Liver (tissue), 9 donors: ENCODE measurements around the gene SLC36A3. TPM values are rescaled to one million over a fixed set of nuclear protein-coding genes. Genes with fewer than 3 reads are reported as not detected.
A peak's percentile ranks its signal among the peaks of the same experiment; 100 is the strongest.

Experiments used
- DNase-seq: peaks from one replicate; pipeline ENCODE4 v3.0.0-alpha.2; 2017; ENCODE audit warnings: low spot score
- H3K27ac ChIP-seq, 2 donors: one replicate each; pipeline ENCODE4 v1.7.0; 2013; ENCODE audit warnings: inconsistent platforms in 2 of 2, low read length in 2 of 2, control low read depth in 1 of 2, low read depth in 1 of 2, mild to moderate bottlenecking in 1 of 2
- H3K27me3 ChIP-seq, 4 donors: one replicate each; pipeline versions ENCODE4 v1.6.1 to v1.7.0; 2013; ENCODE audit warnings: low read length in 3 of 4, inconsistent platforms in 1 of 4, mild to moderate bottlenecking in 1 of 4, moderate library complexity in 1 of 4; ENCODE audit not compliant: control insufficient read depth in 4 of 4, insufficient read depth in 4 of 4
- H3K36me3 ChIP-seq, 4 donors: one replicate each; pipeline versions ENCODE4 v1.6.1 to v1.7.0; 2013; ENCODE audit warnings: low read length in 3 of 4, mild to moderate bottlenecking in 3 of 4, low read depth in 1 of 4, moderate library complexity in 1 of 4; ENCODE audit not compliant: control insufficient read depth in 4 of 4, insufficient read depth in 3 of 4
- H3K4me1 ChIP-seq, 4 donors: one replicate each; pipeline versions ENCODE4 v1.6.1 to v1.7.0; 2013; ENCODE audit warnings: low read length in 3 of 4, mild to moderate bottlenecking in 3 of 4, moderate library complexity in 1 of 4; ENCODE audit not compliant: control insufficient read depth in 4 of 4, insufficient read depth in 4 of 4
- H3K4me3 ChIP-seq, 3 donors: one replicate each; pipeline versions ENCODE4 v1.6.1 to v1.7.0; 2013; ENCODE audit warnings: low read length in 3 of 3, control low read depth in 1 of 3, low read depth in 1 of 3, mild to moderate bottlenecking in 1 of 3
- H3K9ac ChIP-seq, 2 donors: one replicate each; pipeline ENCODE4 v1.7.0; 2013; ENCODE audit warnings: low read length in 2 of 2, mild to moderate bottlenecking in 2 of 2, moderate library complexity in 2 of 2, control low read depth in 1 of 2, low read depth in 1 of 2
- H3K9me3 ChIP-seq, 4 donors: one replicate each; pipeline versions ENCODE4 v1.6.1 to v1.7.0; 2013; ENCODE audit warnings: low read length in 3 of 4; ENCODE audit not compliant: control insufficient read depth in 4 of 4
- ATF3 ChIP-seq: IDR thresholded peaks from 2 replicates; pipeline ENCODE4 v1.6.1; 2016; ENCODE audit warnings: antibody characterized with exemption
- CTCF ChIP-seq: fragments of 150-350 bp; IDR thresholded peaks from 2 replicates; pipeline ENCODE4 v1.5.1; 2017; ENCODE audit warnings: improper control_type of control experiment, low read depth, low read length; ENCODE audit not compliant: missing input control
- EGR1 ChIP-seq, 2 donors: IDR thresholded peaks; 2 replicates each; pipeline ENCODE4 v1.6.1; 2016 to 2018; ENCODE audit warnings: antibody characterized with exemption in 2 of 2, low read depth in 2 of 2
- FOXA1 ChIP-seq: IDR thresholded peaks from 2 replicates; pipeline ENCODE4 v1.6.1; 2016; ENCODE audit warnings: antibody characterized with exemption
- FOXA2 ChIP-seq: IDR thresholded peaks from 2 replicates; pipeline ENCODE4 v1.6.1; 2016; ENCODE audit warnings: antibody characterized with exemption
- GABPA ChIP-seq, 2 donors: IDR thresholded peaks in 1 of 2; conservative IDR thresholded peaks in 1 of 2; 2 replicates each; pipeline ENCODE4 v1.6.1; 2016; ENCODE audit warnings: antibody characterized with exemption in 2 of 2, mild to moderate bottlenecking in 1 of 2, moderate library complexity in 1 of 2
- HNF4A ChIP-seq, 2 donors: conservative IDR thresholded peaks; 2 replicates each; pipeline ENCODE4 v1.6.1; 2016; ENCODE audit warnings: antibody characterized with exemption in 2 of 2, mild to moderate bottlenecking in 2 of 2
- HNF4G ChIP-seq: IDR thresholded peaks from 2 replicates; pipeline ENCODE4 v1.6.1; 2016; ENCODE audit warnings: antibody characterized with exemption
- JUND ChIP-seq, 2 donors: IDR thresholded peaks; 2 replicates each; pipeline ENCODE4 v1.6.1; 2016; ENCODE audit warnings: antibody characterized with exemption in 2 of 2
- MAX ChIP-seq: IDR thresholded peaks from 2 replicates; pipeline ENCODE4 v1.6.1; 2016; ENCODE audit warnings: antibody characterized with exemption
- NR2F2 ChIP-seq: IDR thresholded peaks from 2 replicates; pipeline ENCODE4 v1.6.1; 2016; ENCODE audit warnings: antibody characterized with exemption
- RAD21 ChIP-seq, 2 donors: IDR thresholded peaks; 2 replicates each; pipeline ENCODE4 v1.6.1; 2016; ENCODE audit warnings: antibody characterized with exemption in 2 of 2, mild to moderate bottlenecking in 2 of 2
- REST ChIP-seq: IDR thresholded peaks from 2 replicates; pipeline ENCODE4 v1.6.1; 2016; ENCODE audit warnings: antibody characterized with exemption, mild to moderate bottlenecking
- RXRA ChIP-seq, 2 donors: IDR thresholded peaks; 2 replicates each; pipeline ENCODE4 v1.6.1; 2017 to 2018; ENCODE audit warnings: antibody characterized with exemption in 2 of 2, mild to moderate bottlenecking in 1 of 2
- SP1 ChIP-seq: IDR thresholded peaks from 2 replicates; pipeline ENCODE4 v1.6.1; 2018; ENCODE audit warnings: antibody characterized with exemption, mild to moderate bottlenecking
- TAF1 ChIP-seq: conservative IDR thresholded peaks from 2 replicates; pipeline ENCODE4 v1.6.1; 2016; ENCODE audit warnings: antibody characterized with exemption, mild to moderate bottlenecking
- YY1 ChIP-seq: IDR thresholded peaks from 2 replicates; pipeline ENCODE4 v1.6.1; 2016; ENCODE audit warnings: antibody characterized with exemption, mild to moderate bottlenecking
- ZBTB33 ChIP-seq: IDR thresholded peaks from 2 replicates; pipeline ENCODE4 v1.6.1; 2016; ENCODE audit warnings: antibody characterized with exemption
- WGBS: extraction: QIAGEN DNeasy Blood & Tissue Kit; methylation state at CpG from one replicate; pipeline ENCODE4 v1.1.7; 2013; 5-methylcytosine and 5-hydroxymethylcytosine counted together
- polyA plus RNA-seq, 2 donors: library from polyadenylated mRNA; stranded (reverse) in 1 of 2; unstranded in 1 of 2; fragments of 200-250 nt in 1 of 2; fragments of >200 nt in 1 of 2; fragmentation: Nextera tagmentation in 1 of 2; extraction: Ambion mirVana in 1 of 2; gene quantifications; one replicate each; pipeline versions ENCODE4 v1.2.1 to v1.2.3, GENCODE V29; 2013 to 2015
- total RNA-seq, 2 donors: library from RNA; depleted of rRNA; stranded (reverse); fragments of >200 nt; gene quantifications; one replicate each; pipeline ENCODE4 v1.2.3, GENCODE V29; 2014
- donor health status: healthy.
- donor health status: healthy.
- donor health status: healthy.
- donor health status: healthy.
- donor health status: healthy.

Gene SLC36A3
- total and polyA plus RNA-seq, 4 donors: not detected

GRCh38 chr5:151254556-151254955 lies 49.0 kb downstream of the SLC36A3 start:
- no peak for DNase-seq
- Histone ChIP-seq H3K36me3 (no peaks in the 10 kb centered on the region), H3K4me3 (no peak overlapping the region), H3K4me1 (peaks cover 2 to 32% (median 23%) of the 10 kb centered on the region in 4 donors), H3K9ac (no peak overlapping the region), H3K27me3 (no peaks in the 10 kb centered on the region), H3K9me3 (no peaks in the 10 kb centered on the region), H3K27ac (no peak overlapping the region)
- WGBS: 77% methylated on average over 1 of the region's 1 CpG
- no peak for TF ChIP-seq NR2F2
- no peak for TF ChIP-seq CTCF
- no peak for TF ChIP-seq HNF4A (conservative IDR thresholded peaks at IDR 0.05)
- TF ChIP-seq HNF4G: no peak
- no peak for TF ChIP-seq MAX
- TF ChIP-seq RXRA (IDR thresholded peaks at IDR 0.05): no peak
- no peak for TF ChIP-seq FOXA1
- no peak for TF ChIP-seq JUND (IDR thresholded peaks at IDR 0.05)
- no peak for TF ChIP-seq ATF3
- no peak for TF ChIP-seq REST
- TF ChIP-seq TAF1: no peak
- TF ChIP-seq SP1: no peak
- no peak for TF ChIP-seq YY1
- TF ChIP-seq FOXA2: no peak
- no peak for TF ChIP-seq EGR1 (IDR thresholded peaks at IDR 0.05; ENCODE audit: low read depth in 2 of 2)
- TF ChIP-seq GABPA (IDR thresholded peaks at IDR 0.05 in 1 of 2, conservative IDR thresholded peaks at IDR 0.05 in 1 of 2): no peak
- TF ChIP-seq ZBTB33: no peak
- no peak for TF ChIP-seq RAD21 (IDR thresholded peaks at IDR 0.05)

- H3K9ac ChIP-seq: peak overlapping the region; percentile 62 to 88
- H3K4me1 ChIP-seq: peaks cover 8 to 42% (median 32%) of the 10 kb centered on the region in 4 donors
- no peaks in the 10 kb centered on the region for H3K27me3 ChIP-seq
- H3K9me3 ChIP-seq: no peaks in the 10 kb centered on the region
- H3K27ac ChIP-seq: peak overlapping the region in 1 of 2 donors; percentile 56
- WGBS: 23% methylated on average over 5 of the region's 5 CpGs
- no peaks in the 10 kb centered on the region for H3K36me3 ChIP-seq
- DNase-seq: no peak
- peak overlapping the region; percentile 66 to 89 (median 86) for H3K4me3 ChIP-seq
- TF ChIP-seq FOXA1 (no peak), GABPA (IDR thresholded peaks at IDR 0.05 in 1 of 2, conservative IDR thresholded peaks at IDR 0.05 in 1 of 2) (no peak), YY1 (no peak), HNF4A (conservative IDR thresholded peaks at IDR 0.05) (no peak), EGR1 (IDR thresholded peaks at IDR 0.05; ENCODE audit: low read depth in 2 of 2) (no peak), ZBTB33 (no peak), JUND (IDR thresholded peaks at IDR 0.05) (no peak), SP1 (no peak), CTCF (no peak), NR2F2 (no peak)
These were observed 50.0 kb downstream of the SLC36A3 start for GRCh38 chr5:151253605-151253950.
